Measurements from ENCODE around the gene CLDN2.
A peak's percentile ranks its signal among the peaks of the same experiment; 100 is the strongest.
"Not testable (repeated sequence)": the region's sequence is repeated elsewhere in the genome, so short reads cannot be mapped to it uniquely, and the experiment has no call there.

The CLDN2 gene

GRCh38 chrX:106919932-106920452, at the start of gene CLDN2:
Gene CLDN2 (plus strand): TSS chrX:106920402. CDS start chrX:106928229, 7,827 bp downstream.
- no peak for DNase-seq (ENCODE audit: low read depth)

DNA sequence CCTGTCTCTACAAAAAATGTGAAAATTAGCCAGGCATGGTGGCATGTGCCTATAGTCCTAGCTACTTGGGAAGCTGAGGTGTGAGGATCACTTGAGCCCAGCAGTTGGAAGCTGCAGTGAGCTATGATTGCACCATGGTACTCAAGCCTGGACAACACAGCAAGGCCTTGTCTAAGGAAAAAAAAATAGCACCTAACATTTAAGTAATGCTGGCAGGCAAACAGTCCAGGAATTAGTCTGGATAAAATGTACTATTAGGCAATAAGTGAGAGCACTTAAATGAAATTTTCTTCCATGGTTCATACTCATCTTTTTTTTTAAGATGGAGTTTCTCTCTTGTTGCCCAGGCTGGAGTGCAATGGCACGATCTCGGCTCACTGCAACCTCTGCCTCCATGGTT, 47.4 kb upstream of the CLDN2 start:
- not testable (repeated sequence) for DNase-seq (ENCODE audit: low read depth)

DNA sequence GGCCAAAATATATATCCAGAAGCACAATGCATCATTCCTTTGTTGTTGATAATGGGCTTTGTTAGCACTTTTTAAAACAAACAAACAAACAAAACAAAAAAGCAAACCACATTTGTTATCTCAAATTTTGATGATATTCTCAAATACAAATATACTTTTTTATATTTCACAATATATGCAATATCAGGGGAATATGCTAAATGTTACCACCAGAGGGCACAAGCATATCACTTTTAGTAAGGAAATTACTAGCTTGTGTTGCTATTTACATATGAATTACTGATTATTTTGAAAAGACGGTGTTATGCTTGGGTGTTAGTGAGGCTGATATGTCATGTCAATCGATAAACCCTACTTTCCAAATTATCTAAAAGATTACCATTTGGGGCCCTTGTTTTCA, 46.1 kb upstream of the CLDN2 start:
- no peak for DNase-seq (ENCODE audit: low read depth)

- DNase-seq (ENCODE audit: low read depth), result no peak
These were observed 45.1 kb upstream of the CLDN2 start for GRCh38 chrX:106875151-106875550.

DNA sequence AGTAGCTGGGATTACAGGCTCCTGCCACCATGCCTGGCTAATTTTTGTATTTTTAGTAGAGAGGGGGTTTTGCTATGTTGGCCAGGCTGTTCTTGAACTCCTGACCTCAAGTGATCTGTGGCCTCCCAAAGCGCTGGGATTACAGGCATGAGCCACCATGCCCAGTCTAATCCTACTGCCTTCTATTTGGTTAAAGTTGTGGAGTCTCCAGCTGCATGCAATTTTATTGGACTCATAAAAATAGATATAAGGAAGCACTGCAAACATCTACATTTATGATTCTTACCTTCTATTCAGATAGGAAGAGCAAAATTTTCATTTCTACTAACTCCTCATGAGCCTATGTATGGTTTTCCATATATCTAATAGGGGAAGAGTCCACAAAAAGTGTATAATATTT, 30.7 kb upstream of the CLDN2 start:
- no peak for DNase-seq (ENCODE audit: low read depth)

- no peak for DNase-seq (ENCODE audit: low read depth)
These were observed 28.3 kb upstream of the CLDN2 start for GRCh38 chrX:106891762-106892460.

- DNase-seq (ENCODE audit: low read depth), result peak; percentile 9
These were observed 25.8 kb upstream of the CLDN2 start for GRCh38 chrX:106894392-106894909.

GRCh38 chrX:106894978-106895452, 25.2 kb upstream of the CLDN2 start:
- DNase-seq (ENCODE audit: low read depth), result no peak

DNA sequence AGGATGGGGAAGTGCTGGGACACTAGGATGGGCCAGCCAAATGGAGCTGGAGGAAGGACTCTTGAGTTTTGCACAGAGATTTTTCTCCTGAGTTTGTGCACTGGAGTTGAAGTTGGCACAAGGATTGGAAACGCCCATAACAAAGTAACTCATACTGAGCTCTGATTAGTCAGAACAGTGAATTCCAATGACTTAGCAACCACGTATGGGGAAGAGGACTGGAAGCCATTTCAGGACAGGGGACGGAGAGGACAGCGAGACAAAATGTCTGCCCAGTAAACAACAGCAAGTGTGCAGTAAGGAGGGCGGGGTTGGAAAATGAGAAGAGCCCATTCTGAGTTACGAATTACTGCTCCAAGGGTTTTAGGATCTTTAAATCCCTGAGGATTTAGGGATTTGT, 22.9 kb upstream of the CLDN2 start:
- no peak for DNase-seq (ENCODE audit: low read depth)

- no peak for DNase-seq (ENCODE audit: low read depth)
These were observed 21.7 kb upstream of the CLDN2 start for GRCh38 chrX:106898462-106898861.

GRCh38 chrX:106899276-106899675, 20.9 kb upstream of the CLDN2 start:
- DNase-seq (ENCODE audit: low read depth), result no peak

- DNase-seq (ENCODE audit: low read depth), result no peak
These were observed 20.4 kb upstream of the CLDN2 start for GRCh38 chrX:106899841-106900240.

GRCh38 chrX:106901341-106901740, 18.9 kb upstream of the CLDN2 start:
- no peak for DNase-seq (ENCODE audit: low read depth)

- DNase-seq (ENCODE audit: low read depth), result no peak
These were observed 18.4 kb upstream of the CLDN2 start for GRCh38 chrX:106901781-106902219.

GRCh38 chrX:106902684-106903083, 17.5 kb upstream of the CLDN2 start:
- no peak for DNase-seq (ENCODE audit: low read depth)

DNA sequence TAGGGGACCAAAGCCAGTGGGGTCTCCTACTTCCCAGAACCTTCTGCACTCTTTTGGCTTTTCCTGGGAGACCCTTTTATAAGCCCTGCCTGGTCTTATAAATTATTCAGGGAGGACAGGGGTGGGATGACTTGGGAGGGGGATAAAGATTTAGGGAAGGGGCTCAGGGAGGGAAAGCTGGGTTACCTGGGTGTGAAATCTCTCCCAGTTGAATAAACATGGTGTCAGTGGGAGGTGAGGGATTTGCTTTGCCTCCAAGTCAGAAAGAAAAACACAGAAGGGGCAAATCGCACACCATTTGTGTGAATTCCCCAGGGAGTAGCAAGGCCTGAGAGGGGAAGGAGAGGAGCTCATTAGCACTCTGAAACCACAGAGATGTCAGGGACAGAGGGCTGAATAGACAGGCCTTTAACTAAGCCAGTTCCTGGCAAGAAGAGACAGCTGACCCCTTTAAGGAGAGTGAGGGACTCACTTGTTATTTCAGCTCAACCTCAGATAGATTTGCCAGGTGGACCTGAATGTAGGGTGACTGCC, 16.8 kb upstream of the CLDN2 start, which contains the start of gene RIPPLY1:
RIPPLY1 (minus strand) TSS at position 51 of the 534 bp plus-strand sequence. CDS start 54 bp downstream, outside the sequence.
- DNase-seq (ENCODE audit: low read depth), result no peak

GRCh38 chrX:106903856-106904528, 16.2 kb upstream of the CLDN2 start:
- DNase-seq (ENCODE audit: low read depth), result no peak

DNA sequence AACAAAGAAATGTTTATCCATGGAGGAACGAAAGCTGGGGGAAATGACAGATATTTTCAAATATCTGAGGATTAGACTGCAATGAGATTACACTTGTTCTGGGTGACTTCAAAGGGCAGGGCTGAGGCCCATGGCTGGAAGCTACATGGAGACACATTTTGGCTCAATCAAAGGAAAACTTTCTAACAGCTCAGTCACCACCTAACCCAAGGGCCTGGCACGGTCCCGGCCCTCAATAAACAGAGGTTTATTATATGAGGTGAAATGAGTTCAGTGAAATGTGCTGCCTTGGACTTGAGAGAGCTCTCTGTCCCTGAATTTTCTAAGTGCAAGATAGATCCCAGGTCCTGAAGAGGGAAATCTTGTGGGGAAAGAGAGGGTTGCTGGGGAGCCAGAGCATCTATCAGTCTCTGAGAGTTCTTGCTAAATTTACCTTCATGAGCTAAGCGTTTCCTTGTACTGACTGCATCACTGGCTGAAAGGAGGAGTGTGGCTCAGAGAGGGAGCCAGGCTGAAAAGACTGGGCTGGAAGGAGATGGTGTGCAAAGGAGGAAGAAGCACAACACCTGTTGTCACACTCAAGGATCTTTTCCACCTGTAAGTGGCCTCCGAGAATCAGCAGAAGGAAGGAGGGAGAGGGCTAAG, 15.0 kb upstream of the CLDN2 start:
- no peak for DNase-seq (ENCODE audit: low read depth)

GRCh38 chrX:106906361-106906760, 13.8 kb upstream of the CLDN2 start:
- no peak for DNase-seq (ENCODE audit: low read depth)

DNA sequence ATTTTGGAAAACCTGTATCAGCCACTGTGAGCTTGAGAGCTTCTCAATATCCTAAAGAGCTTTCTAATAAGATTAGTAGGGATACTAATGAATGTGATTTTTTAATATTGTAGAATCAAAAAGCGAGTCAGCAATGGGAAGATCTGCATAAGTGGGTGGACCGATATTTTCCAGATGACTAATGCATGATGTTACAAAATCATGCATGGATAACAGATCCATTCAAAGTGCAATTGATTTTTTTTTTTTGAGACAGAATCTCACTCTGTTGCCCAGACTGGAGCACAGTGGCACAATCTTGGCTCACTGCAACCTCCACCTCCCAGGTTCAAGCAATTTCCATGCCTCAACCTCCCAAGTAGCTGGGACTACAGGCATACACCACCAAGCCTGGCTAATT, 7.3 kb upstream of the CLDN2 start:
- no peak for DNase-seq (ENCODE audit: low read depth)

DNA sequence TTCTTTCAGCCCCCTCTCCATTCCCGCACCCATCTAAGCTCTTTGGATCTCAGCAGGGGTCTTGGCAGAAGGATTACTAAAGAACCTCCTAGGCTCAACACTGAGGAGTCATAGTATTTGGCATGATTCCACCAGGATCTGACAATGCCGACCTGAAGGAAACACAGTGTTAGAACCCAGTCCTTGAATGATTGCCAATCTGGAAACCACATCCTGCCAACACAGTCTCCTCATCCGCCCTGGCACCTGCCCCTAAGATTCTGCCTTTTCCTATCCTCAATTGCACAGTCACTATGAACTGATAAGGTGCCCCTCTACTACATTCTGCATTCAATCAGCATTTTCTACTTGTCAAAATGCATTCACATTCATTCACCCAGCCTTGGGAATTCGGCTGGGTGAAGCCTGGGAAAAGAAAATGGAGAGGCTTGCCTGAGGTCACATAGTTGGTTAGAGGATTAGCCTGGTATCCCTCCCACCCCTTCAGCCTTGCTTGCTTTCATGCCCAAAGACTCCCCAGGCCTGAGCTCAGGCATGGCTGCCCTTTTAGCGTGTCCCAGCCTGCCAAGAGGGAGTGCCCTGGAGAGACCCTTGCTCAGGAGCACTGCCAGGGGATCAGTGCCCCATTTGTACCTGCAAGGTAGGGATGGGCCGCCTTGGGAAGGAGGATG, 2.2 kb upstream of the CLDN2 start:
- no peak for DNase-seq (ENCODE audit: low read depth)

GRCh38 chrX:106921637-106922036, 1.4 kb downstream of the CLDN2 start:
- no peak for DNase-seq (ENCODE audit: low read depth)
